HCEC 1CT (cell line): ENCODE measurements around the gene PUS7.
"Not testable (repeated sequence)": the region's sequence is repeated elsewhere in the genome, so short reads cannot be mapped to it uniquely, and the experiment has no call there.

ENCODE experiments used
- DNase-seq: peaks from one replicate; pipeline ENCODE4 v3.0.0-alpha.2; 2017

PUS7 gene

DNA sequence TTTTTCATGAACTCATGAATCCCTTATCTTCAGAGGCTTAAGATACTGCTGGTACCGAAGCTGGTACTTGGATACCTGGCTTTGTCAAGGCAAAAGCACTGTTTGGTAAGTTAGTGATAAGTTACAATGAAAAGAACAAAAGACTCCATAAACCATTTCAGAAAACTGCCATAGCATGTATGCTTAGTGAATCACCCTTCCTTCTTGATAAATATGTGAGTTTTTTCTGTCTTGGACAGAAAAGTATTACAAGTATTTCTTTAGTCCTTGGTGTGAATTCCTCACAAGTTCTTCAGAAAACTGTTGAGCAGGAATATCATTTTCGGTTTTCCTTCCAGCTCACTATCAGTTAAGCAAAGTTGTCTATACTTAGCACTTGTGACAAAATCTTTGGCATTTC lies 25.6 kb downstream of the PUS7 start:
- no peak for DNase-seq

DNA sequence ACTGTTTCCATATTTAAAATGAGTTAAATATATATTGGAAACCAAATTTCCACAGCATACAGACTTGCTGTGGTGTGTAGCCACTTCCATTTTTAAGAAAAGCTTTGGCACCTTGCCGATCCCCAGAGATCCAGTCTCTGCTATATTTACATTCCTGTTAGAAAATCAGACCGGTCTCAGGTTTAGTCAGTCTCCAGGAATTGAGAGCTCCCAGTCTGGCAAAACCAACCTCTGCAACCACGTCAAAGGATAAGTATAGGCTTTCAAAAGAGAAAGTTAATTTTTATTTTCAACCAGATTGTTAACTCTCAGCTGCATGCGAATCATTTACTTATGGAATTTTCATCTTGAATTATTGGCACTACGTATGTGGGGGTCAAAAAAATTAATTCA lies 28.2 kb downstream of the PUS7 start:
- peak; percentile 69 for DNase-seq

DNA sequence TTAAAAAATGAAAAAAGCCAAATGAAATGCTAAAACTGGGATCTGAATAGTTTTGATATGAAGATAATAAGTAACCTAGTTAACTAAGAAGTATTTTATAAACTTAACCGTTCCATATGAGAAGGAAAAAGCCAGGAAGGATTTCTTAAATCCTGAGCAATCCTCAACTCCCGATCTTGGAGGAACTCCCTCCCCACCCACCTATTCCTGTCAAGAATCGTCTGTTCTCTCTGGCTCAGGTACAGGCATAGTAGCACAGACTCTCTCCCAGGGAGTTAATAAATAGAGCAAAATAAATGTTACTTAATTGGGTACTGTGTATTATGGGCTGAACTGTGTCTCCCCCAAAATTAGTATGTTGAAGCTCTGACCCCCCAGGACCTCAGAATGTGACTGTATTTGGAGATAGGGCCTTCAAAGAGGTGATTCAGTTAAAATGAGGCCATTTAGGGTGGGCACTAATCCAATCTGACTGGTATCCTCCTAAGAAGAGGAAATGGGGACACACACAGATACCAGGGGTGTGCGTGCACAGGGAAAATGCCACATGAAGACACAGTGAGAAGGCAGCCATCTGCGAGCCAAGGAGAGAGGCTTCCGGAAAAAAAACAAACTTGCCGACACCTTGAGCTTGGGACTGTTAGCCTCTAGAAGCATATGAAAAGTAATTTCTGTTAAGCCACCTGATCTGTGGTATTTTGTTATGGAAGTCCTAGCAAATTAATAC lies 28.7 kb downstream of the PUS7 start:
- no peak for DNase-seq

DNA sequence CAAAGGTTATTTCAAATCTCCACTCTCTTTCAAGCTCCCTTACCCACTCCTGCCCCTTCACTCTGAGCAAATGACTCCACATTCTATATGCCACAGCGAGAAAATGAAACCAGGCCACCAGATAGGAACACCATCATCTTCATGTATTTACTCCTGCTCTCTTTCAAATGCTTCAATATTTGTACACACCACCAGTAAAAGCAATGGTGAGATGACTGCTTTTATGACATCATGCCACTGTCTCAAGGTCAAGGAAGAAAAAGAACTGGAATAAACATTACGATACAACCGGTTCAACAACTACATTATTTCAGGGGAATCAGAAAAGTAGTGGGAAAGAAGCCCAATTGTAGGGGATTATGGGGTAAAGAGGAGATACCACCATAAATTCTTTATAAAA lies 32.7 kb downstream of the PUS7 start:
- no peak for DNase-seq

DNA sequence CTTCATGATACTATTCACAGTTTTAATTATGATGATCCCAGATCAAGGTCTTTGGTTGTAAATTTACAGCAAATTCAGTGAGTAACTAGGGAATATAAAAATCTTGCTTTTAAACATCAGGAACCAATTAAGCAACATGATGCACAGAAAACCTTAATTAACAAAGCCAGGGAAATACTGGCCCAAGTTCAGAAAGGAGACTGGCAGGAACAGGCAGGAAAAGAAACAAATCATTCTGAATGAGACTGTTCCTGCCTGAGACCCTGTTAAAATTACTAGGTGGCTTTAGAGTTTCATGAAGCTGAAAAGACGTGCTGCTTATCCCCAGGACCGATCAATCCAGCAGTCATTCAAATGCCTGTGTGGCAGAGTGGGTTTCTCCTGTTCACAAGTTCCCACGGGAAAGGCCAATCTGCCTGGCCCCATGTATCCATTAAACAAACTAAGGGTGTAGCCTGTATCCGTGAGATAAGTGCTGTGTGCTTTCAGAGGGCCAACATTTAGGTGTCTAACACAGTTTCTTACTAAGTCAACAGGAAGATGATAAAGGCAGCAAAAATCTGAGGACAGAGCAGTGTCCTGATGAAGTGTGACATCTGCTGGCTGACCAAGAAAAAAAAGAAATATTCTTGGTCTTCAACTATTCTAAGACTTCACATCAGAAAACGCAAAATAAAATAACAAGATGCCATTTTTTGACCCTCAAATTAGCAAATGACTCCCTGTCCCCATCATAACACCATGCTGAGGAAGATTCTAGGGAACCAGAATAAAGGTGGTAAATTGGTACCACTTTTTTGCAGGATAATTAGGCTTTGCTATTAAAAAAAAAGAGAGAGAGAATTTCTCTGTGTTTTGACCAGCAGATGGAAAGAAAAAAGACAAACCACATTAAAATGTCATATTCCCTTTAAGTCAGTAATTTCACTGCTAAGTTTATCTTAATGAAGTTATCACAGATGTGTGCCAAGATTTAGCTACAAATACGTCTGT lies 34.2 kb downstream of the PUS7 start:
- DNase-seq, result peak; percentile 84

DNA sequence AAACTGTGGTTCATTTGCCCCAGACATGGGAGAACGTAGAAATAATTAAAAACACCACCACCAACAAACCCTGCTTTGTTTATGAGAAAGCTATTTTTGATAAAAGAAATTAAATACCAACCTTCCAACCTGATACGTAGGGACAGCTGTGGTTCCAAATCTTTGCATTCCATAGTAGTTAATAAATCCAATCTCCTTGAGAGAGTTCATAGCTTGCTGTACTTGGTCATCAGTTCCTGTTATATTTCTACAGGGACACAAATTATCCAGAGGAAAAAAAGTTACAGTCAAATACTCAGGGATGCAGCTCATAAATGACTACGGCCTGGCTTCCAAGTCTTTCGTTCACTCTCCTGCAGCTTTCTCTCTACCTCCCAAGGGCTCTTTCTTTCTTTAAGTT lies 41.1 kb downstream of the PUS7 start:
- DNase-seq, result peak; percentile 5

DNA sequence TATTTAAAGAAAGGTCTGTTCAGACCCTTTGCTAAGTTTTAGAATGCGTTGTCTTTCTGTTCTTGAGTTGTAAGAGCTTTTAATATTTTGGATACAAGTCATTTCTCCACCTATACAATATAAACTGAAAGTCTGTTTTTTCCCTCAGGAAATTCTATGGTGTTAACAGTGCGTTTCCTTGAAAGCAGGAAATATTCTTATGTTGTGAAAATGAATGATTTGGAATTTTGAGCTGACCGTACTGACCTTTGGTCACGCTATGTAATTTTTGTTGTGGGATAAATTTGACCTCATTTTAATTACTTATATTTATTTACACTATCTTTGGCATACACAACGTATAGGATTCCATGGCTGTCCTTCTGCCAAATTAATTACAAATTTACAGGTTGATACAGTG lies 43.5 kb downstream of the PUS7 start:
- no peak for DNase-seq

DNA sequence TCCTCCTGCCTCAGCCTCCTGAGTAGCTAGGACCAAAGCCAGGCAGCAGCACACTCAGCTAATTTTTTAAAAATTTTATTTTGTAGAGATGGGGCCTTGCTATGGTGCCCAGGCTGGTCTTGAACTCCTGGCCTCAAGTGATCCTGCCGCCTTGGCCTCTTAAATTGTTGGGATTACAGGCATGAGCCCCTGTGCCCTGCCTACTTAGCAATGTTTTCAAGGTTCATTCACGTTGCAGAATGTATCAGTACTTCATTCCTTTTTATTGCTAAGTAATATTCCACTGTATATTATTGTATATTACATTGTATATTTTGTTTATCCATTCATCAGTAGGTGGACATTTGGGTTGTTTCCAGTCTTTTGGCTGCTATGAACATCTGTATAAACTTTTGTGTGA lies 44.2 kb downstream of the PUS7 start:
- no peak for DNase-seq

DNA sequence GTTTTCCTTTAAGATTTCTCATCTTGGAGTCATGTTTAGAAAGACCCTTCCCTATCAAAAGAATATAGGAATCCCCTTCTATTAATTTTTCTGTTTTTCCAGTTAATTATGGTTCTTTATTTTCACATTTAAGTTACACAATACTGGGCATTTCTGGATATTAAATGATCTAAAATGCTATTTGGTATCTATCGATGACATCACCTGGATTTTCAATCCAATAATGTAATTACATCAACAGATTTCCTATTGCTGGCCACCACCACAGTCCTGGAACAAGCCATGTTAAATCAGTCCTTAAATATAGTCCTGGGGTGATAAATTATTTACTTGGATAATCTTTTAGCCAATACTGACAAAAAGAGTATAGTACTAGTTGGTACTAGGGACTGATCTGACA lies 48.0 kb downstream of the PUS7 start:
- no peak for DNase-seq

DNA sequence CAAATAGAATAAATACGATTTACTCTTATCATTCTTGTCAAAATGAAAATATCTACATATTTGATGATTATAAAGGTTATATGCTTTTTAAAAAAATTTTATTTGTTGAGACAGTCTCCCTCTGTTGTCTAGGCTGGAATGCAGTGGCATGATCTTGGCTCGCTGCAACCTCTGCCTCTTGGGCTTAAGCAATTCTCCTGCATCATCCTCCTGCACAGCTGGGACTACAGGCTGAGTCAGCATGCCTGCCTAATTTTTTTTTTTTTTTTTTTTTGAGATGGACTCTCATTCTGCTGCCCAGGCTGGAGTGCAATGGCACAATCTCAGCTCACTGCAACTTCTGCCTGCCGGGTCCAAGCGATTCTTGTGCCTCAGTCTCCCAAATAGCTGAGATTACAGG lies 48.9 kb downstream of the PUS7 start:
- DNase-seq, result peak; percentile 82

DNA sequence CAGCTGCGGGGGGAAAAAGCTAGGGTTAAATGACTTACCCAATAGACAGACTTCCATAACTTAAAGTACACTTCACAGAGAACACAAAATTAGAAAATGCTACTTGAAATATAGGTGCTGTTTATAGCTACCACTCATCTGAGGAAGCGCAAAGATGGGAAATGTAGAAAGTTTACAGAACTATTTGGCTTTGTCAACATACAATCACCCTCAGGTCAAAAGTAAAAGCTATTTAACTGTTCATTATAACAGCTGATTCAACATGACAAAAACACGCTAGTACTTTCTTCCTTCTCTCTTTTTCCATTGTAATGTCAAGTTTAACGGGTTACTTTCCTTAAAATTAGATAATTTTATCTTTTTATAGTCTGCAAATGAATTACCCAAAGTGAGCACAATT lies 51.2 kb downstream of the PUS7 start:
- DNase-seq, result no peak

DNA sequence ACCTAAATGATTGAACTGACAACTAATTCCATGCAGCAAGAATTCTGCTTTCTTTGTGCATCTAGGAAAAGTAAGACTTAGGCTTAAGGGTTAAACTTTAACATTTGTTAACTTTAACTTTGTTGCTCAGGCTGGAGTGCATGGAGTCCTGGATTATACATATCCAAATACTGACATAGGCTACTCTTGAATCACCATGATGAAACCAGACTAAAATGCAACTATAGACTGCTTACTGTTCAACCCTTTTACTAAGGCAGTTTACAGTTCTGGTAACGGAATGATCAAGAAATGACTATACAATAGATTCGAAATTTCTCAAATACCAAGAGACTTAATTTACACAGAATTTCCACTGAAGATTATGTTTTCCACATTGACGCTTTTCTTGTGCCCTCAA lies 52.0 kb downstream of the PUS7 start:
- DNase-seq, result no peak

DNA sequence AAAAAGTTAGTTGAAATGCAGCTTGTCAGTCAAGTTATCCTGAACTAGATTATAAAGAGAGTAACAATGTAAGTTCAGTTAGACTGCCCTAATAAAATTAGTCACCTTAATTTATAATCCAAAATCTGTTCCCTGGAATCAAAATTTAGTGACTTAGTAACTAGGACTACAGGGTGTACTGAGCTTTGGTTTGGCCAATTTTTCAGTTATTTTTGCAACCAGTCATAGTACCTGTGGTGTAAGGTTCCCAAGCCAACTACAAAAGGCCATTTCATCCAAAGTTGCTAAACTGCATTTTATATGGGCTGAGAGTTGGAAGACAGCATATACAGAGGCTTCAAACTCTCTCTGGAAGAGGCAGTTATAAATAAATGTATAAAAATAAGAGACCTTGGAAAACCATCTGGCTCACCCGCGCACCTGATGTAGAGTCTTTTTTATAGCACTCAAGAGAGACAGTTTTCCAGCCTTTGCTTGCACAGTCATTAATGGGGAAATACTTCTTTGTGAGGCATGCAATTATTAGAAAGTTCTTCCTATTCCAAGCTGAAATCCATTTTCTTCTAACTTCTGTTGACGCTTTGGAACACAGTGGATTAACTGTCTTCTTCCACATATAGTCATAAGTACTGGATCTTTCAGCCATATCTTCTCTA lies 59.2 kb downstream of the PUS7 start:
- DNase-seq, result no peak

DNA sequence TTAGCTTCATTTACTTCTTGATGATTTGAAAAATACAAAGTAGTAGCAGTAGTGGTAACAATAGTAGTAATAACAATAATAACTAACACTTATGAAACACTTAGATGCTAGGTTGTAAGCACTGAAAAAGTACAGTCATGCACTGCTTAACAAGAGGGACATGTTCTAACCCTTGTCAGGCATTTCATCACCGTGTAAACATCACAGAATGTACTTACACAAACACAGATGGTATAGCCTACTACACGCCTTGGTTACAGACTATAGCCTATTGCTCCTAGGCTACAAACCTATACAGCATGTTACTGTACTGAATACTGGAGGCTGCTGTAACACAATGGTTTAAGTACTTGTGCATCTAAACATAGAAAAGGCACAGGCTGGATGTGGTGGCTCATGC lies 60.6 kb downstream of the PUS7 start:
- no peak for DNase-seq

DNA sequence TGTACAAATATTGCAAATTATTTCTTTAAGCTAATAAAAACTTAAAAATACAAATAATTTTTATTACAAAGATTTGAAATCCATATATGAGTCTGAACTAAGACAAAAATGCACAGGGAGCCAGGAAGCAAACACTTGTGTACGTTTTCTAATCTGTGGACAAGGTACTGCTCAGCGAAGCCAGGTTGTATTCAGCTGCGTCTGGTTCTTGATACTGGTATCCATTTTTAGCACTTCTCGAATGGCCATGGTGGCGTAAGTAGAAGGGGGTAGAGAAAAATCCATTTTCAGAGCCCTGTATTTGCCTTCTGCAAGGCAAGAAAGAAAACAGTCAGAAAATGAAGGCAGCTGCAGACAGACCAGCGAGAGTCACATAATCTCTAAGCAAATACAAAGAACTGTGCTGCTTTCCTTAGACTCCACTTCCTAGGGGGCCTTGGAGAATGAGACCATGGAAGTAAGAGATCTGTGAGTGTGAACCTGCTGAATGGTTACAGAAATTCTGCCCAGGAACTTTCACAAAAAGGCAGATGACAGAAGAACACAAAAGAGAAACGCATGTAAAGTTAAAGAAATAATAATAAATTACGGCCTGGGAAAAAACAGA lies 64.3 kb downstream of the PUS7 start:
- DNase-seq, result no peak

DNA sequence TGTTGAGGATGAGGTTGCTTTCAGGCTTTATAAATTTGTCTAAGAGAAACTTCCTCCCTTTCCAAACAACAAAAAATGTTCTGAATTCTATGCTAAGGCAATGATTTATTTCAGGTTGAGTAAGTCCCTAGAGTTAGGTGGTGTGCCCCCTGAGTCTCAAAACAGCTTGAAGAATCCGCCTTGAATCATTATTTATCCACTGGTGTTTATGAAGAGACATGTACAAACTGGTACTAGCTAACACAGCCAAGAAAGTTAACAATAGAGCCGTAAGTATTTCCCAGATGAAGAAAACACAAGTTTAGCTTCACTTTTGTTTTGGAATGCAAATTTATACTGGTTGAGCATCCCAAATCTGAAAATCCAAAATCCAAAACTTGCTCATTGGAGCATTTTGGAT lies 67.2 kb downstream of the PUS7 start:
- DNase-seq, result no peak

DNA sequence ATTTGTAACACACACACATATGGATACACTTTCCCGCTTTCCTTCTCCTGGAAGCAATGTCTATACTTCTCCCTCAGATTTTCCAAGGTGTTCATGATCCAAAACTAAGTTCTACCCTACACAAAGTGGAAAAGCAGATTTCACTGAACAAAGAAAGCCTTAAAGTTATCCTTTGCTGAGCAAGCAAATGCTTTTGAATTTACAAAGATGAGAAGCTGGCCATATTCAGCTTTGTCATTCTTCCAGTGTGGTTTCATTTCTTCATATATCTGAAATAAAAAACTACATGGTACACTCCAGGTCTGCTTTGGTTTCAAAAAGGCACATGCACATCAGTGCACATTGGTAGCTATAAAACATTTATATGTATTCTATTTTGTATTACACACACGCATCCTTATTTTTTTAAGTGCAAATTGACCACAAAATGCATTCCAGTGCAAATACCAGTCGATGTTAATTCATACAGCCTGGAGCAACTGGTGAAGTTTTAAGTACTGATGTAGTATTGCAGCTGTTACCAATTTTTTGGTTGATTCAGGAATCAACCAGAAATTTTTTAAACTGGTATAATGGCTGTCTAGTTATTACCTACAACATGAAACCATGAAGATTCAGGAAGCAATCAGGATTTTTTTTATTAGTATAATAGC lies 67.8 kb downstream of the PUS7 start:
- peak; percentile 78 for DNase-seq

DNA sequence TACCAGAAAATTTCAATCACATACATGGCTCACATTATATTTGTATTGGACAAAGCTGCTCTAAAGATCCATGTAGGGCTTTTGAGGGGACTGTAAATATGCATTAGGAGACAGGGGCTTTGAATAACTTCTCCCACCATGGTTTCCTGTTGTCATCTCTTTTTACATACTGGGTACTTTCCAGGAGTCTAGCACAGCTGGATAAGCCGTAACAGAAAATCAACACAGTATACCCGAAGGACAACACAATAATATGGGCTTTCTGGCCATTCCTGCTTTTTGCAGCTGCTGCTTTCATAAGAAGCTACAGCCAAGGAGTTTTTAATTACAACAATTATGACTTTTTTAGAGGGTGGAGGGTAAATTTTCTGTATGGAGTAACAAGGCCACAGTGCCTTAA lies 70.0 kb downstream of the PUS7 start:
- DNase-seq, result no peak

DNA sequence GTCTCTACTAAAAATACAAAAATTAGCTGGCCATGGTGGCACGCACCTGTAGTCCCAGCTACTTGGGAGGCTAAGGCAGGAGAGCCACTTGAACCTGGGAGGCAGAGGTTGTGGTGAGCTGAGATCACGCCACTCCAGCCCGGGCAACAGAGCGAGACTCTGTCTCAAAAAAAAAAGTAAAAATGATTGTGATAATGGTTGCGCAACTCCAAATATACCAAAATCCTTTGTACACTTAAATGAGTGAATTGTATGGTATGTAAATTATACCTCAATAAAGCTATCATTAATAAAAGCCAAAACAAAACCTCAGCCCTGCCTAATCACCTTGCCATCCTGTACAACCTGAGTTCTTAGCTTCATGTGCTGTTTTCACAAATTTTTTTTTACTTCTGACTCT lies 71.2 kb downstream of the PUS7 start:
- DNase-seq, result not testable (repeated sequence)

DNA sequence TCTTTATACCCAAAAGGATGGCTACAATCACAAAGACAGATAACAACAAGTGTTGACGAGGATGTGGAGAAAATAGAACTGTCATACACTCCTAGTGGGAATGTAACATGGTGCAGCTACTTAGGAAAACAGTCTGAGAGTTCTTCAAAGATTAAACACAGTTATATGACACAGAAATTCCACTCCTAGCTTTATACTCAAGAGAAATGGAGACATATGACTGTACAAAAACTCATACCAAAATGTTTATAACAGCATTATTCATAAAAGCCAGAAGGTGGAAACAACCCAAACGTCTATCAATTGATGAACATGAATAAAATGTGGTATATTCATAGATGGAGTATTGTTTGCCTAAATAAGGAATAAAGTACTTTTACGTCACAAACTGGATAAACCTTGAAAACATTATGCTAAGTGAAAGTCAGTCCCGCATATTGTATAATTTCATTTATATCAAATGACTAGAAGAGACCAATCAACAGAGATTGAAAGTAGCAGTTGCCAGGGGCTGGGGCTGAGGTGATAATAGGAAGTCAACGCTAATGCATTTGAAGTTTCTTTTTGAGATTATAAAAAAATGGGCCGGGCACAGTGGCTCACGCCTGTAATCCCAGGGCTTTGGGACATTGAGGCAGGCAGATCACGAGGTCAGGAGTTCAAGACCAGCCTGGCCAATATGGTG lies 71.8 kb downstream of the PUS7 start:
- peak; percentile 2 for DNase-seq

DNA sequence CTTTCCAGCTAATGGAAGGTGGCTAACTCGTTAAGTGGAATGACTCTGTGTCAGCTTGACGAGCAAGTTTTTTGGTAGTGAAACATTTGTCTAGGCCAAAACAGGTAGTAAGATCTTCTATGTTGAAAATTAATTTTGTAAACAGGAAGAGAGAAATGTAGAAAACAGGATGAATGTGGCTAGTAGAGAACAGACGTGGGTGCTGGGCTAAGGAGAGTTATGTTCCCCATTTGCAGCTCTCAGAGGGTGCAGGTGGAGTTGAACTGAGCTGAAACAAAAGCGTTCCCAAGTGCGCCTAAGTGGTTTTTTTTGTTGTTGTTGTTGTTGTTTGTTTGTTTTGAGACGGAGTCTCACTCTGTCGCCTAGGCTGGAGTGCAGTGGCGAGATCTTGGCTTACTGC lies 73.9 kb downstream of the PUS7 start:
- no peak for DNase-seq

DNA sequence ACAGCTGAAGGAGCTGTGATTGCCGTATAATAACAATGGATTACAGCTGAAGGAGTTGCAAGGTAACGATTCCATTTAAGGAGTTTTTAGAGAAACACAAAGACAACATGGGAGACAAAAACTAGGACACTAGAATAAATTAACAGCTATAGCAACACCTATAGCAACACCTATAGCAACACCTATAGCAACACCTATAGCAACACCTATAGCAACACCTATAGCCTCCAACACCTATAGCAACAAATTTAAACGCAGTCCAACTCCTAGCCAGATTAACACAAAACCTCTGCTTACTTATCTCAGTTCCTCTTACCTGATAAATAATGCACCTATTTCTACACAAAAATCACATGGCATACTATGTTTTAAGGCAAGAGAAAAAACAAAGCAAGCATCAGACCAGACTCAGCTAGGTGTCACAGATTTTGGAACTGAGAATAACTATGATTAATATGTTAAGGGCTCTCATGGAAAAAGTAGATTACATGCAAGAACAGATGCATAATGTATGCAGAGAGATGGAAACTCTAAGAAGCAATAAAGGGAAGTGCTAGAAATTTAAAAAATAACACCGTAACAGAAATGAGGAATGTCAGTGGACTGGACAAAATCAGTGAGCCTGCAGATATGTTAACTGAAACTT lies 77.6 kb downstream of the PUS7 start:
- DNase-seq, result no peak
